Parathyroid adenoma (tissue), 2 donors: ENCODE results near the gene TACR2.

Experiments
- H2AFZ ChIP-seq: fragments of 300-600 bp; sonication (generic); one replicate; pipeline ENCODE4 v1.7.0; 2017; ENCODE audit warnings: antibody characterized with exemption, mild to moderate bottlenecking
- H3K27ac ChIP-seq: fragments of 300-600 bp; sonication (generic); one replicate; pipeline ENCODE4 v1.7.0; 2017
- H3K27me3 ChIP-seq: fragments of 300-600 bp; sonication (generic); one replicate; pipeline ENCODE4 v1.7.0; 2017; ENCODE audit warnings: low read length; ENCODE audit not compliant: control insufficient read depth, insufficient read depth
- H3K36me3 ChIP-seq: fragments of 300-600 bp; sonication (generic); one replicate; pipeline ENCODE4 v1.7.0; 2017; ENCODE audit warnings: low read length; ENCODE audit not compliant: control insufficient read depth, insufficient read depth
- H3K4me1 ChIP-seq: fragments of 300-600 bp; sonication (generic); one replicate; pipeline ENCODE4 v1.7.0; 2017; ENCODE audit warnings: control low read depth
- H3K4me2 ChIP-seq: fragments of 300-600 bp; sonication (generic); one replicate; pipeline ENCODE4 v1.7.0; 2017; ENCODE audit warnings: low read length
- H3K4me3 ChIP-seq: fragments of 300-600 bp; sonication (generic); one replicate; pipeline ENCODE4 v1.7.0; 2017; ENCODE audit warnings: low read depth, low read length
- H3K79me2 ChIP-seq: fragments of 300-600 bp; sonication (generic); one replicate; pipeline ENCODE4 v1.7.0; 2017; ENCODE audit warnings: control low read depth
- H3K9ac ChIP-seq: fragments of 300-600 bp; sonication (generic); one replicate; pipeline ENCODE4 v1.7.0; 2017; ENCODE audit warnings: mild to moderate bottlenecking
- H3K9me3 ChIP-seq: fragments of 300-600 bp; sonication (generic); one replicate; pipeline ENCODE4 v1.7.0; 2017; ENCODE audit warnings: low read length; ENCODE audit not compliant: control insufficient read depth
- CTCF ChIP-seq: fragments of 300-600 bp; sonication (generic); IDR thresholded peaks from one replicate; pipeline ENCODE4 v1.7.0; 2017; ENCODE audit warnings: antibody characterized with exemption, mild to moderate bottlenecking
- donor health status: primary hyperparathyroidism.

TACR2 gene

GRCh38 chr10:69416695-69417094, at the start of gene TACR2:
TSS of gene TACR2 (minus strand) at chr10:69416918. CDS start at chr10:69416323, 595 bp downstream.
- no peak for TF ChIP-seq CTCF
- H3K79me2 ChIP-seq = no peaks in the 10 kb centered on the region

GRCh38 chr10:69466158-69466490, 49.4 kb upstream of the TACR2 start:
- no peak for TF ChIP-seq CTCF
- Histone ChIP-seq H3K36me3 (no peaks in the 10 kb centered on the region), H3K79me2 (no peaks in the 10 kb centered on the region), H3K9me3 (no peaks in the 10 kb centered on the region), H3K4me3 (no peak overlapping the region), H3K27ac (no peak overlapping the region), H2AFZ (no peak overlapping the region), H3K27me3 (no peaks in the 10 kb centered on the region), H3K4me1 (no peaks in the 10 kb centered on the region), H3K9ac (no peak overlapping the region), H3K4me2 (no peak overlapping the region)

More at GRCh38 chr10:69416695-69417094, at the start of gene TACR2:
- H3K9ac ChIP-seq = no peak within 1 kb of the TSS
- H2AFZ ChIP-seq = no peak within 1 kb of the TSS
- H3K9me3 ChIP-seq = no peaks in the 10 kb centered on the region
- H3K27ac ChIP-seq = no peak within 1 kb of the TSS
- no peak within 1 kb of the TSS for H3K4me3 ChIP-seq
- no peaks in the 10 kb centered on the region for H3K36me3 ChIP-seq
- no peak within 1 kb of the TSS for H3K4me2 ChIP-seq
- H3K27me3 ChIP-seq = no peaks in the 10 kb centered on the region
- no peaks in the 10 kb centered on the region for H3K4me1 ChIP-seq

- H3K27me3 ChIP-seq = no peaks in the 10 kb centered on the region
- H3K9me3 ChIP-seq = no peaks in the 10 kb centered on the region
- H3K27ac ChIP-seq = no peak overlapping the region
- H3K4me3 ChIP-seq = no peak overlapping the region
- TF ChIP-seq CTCF = no peak
- H2AFZ ChIP-seq = no peak overlapping the region
- H3K36me3 ChIP-seq = no peaks in the 10 kb centered on the region
- H3K9ac ChIP-seq = no peak overlapping the region
- H3K4me1 ChIP-seq = no peaks in the 10 kb centered on the region
- H3K79me2 ChIP-seq = no peaks in the 10 kb centered on the region
- no peak overlapping the region for H3K4me2 ChIP-seq
These were observed 48.9 kb upstream of the TACR2 start for GRCh38 chr10:69465457-69466157.

- Histone ChIP-seq H3K4me3 (no peak overlapping the region), H3K9me3 (no peaks in the 10 kb centered on the region), H3K36me3 (no peaks in the 10 kb centered on the region), H3K27ac (no peak overlapping the region), H3K4me1 (no peaks in the 10 kb centered on the region), H3K9ac (no peak overlapping the region), H2AFZ (no peak overlapping the region), H3K4me2 (no peak overlapping the region), H3K79me2 (no peaks in the 10 kb centered on the region), H3K27me3 (no peaks in the 10 kb centered on the region)
- no peak for TF ChIP-seq CTCF
These were observed 48.2 kb upstream of the TACR2 start for GRCh38 chr10:69464801-69465401.

GRCh38 chr10:69464401-69464800, 47.7 kb upstream of the TACR2 start:
- Histone ChIP-seq H3K4me3 (no peak overlapping the region), H3K9me3 (no peaks in the 10 kb centered on the region), H3K9ac (no peak overlapping the region), H3K79me2 (no peaks in the 10 kb centered on the region), H3K27me3 (no peaks in the 10 kb centered on the region), H3K4me1 (no peaks in the 10 kb centered on the region), H3K36me3 (no peaks in the 10 kb centered on the region), H3K27ac (no peak overlapping the region), H3K4me2 (no peak overlapping the region), H2AFZ (no peak overlapping the region)
- TF ChIP-seq CTCF = no peak
